Right forelimb (tissue), 1 donor: Measurements from ENCODE around the gene CSTA.

ENCODE experiments used
- DNase-seq: peaks from one replicate; pipeline ENCODE4 v3.0.0-alpha.2; 2018

Gene CSTA, protein sequence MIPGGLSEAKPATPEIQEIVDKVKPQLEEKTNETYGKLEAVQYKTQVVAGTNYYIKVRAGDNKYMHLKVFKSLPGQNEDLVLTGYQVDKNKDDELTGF

DNA sequence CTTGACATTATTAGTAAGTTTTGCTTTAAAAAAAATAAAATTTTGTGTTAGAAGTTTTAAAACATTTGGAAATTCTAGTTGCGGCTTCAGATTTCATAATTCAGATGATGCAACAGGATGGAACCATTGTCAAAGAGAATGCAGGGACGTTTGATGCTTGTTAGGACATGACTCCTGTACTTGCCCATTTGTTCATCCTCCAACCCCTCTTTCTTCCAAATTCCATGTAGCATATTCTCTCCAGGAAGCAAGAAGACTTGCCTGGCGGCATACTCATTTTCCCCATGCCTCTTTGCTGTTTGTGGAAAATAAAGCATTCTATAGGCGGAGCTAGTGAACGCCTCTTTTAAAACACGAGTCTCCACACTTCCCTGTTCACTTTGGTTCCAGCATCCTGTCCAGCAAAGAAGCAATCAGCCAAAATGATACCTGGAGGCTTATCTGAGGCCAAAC lies at the start of gene CSTA:
CSTA (plus strand) TSS at position 378 of the 453 bp plus-strand sequence; CDS start at position 423, 45 bp downstream.
- no peak for DNase-seq

DNA sequence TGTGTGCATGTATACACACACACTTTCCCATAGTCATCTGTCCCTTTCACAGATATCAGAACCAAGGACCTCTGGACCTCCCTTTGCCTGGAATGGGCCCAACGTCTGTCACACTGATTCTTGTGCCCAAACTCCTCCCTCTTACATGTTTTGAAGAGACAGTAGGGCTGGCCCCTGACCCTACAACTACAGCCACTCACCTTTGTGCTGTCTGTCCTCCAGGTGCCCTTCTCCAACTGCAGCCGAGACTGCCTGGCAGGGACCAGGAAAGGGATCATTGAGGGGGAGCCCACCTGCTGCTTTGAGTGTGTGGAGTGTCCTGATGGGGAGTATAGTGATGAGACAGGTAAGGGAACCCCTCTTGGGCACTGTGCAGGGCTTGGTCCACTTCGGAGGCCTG lies 43.2 kb upstream of the CSTA start:
- no peak for DNase-seq

DNA sequence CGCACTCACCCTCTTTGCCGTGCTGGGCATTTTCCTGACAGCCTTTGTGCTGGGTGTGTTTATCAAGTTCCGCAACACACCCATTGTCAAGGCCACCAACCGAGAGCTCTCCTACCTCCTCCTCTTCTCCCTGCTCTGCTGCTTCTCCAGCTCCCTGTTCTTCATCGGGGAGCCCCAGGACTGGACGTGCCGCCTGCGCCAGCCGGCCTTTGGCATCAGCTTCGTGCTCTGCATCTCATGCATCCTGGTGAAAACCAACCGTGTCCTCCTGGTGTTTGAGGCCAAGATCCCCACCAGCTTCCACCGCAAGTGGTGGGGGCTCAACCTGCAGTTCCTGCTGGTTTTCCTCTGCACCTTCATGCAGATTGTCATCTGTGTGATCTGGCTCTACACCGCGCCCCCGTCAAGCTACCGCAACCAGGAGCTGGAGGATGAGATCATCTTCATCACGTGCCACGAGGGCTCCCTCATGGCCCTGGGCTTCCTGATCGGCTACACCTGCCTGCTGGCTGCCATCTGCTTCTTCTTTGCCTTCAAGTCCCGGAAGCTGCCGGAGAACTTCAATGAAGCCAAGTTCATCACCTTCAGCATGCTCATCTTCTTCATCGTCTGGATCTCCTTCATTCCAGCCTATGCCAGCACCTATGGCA lies 41.1 kb upstream of the CSTA start:
- DNase-seq: no peak

DNA sequence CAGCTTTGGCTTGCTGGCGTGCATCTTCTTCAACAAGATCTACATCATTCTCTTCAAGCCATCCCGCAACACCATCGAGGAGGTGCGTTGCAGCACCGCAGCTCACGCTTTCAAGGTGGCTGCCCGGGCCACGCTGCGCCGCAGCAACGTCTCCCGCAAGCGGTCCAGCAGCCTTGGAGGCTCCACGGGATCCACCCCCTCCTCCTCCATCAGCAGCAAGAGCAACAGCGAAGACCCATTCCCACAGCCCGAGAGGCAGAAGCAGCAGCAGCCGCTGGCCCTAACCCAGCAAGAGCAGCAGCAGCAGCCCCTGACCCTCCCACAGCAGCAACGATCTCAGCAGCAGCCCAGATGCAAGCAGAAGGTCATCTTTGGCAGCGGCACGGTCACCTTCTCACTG lies 40.6 kb upstream of the CSTA start:
- no peak for DNase-seq

DNA sequence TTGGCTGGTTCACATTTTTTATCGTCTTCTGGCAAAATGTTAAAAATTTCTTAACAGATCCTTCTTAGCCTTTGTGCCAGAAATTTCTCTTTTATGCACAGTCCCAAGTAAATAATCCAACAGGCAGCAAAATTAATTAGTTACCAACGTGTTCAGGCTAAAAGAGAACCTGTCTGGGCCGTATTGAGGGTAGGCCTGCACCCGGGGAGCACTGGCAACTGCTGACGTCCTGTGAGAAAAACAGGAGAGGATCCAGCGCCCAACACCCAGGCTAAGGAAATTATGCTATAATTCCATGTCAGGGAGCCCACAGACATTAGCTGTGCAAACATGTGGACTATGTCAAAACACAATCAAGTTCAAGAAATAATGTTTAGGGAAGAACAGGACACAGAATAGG lies 30.7 kb upstream of the CSTA start:
- no peak for DNase-seq

DNA sequence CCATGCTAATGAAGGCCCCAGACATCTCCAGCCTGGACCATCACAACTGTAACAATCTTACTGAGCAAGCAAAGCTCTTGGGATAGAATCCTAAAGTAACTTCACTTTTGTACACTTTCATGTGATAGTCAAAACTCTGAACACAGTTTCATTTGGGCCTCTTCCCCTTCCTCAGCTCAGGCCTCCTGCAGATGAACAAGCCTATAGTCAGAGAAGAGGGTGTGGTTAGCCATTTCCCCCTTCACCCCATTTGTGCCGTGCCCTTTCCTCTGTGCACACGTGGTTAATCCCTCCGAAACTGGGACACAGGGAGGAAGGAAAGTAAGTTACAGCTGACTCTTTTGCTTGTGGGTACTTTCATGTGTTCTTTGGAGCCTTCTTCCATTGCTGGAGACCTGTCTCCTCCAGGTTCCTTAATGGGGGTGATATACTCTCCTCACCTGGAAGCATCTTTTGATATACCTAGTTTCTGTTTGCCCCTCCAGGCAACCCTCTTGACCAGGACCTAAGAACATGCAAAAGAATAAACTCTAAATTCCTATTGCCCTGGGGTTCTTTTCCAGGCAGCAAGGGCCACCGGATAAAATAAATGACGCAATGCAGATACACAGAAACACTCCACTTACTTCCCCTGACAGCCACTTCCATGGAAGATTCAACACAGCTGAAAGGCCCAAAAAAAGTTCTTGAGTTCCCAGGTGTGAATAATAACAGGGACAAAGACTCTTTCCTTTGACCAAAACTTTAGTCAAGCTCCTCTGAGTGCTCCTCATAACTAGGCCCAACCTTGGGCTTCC lies 29.6 kb upstream of the CSTA start:
- no peak for DNase-seq

DNA sequence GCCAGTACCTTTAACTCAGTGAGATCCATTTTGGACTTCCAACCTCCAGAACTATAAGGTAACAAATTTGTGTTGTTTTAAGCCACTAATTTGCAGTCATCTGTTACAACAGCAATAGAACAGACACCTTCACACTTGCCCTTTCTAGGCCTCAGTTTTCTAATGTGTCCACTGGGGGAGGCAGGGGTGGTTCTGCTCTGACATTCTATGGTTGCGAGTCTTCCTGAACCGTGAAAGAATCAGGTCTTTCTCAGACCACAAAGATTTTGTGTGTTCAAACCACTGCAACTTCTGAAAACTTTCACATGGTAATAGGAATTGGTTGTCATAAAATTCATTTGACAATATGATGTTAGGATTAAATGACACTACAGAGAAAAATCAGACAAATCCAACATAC lies 26.8 kb upstream of the CSTA start:
- no peak for DNase-seq

DNA sequence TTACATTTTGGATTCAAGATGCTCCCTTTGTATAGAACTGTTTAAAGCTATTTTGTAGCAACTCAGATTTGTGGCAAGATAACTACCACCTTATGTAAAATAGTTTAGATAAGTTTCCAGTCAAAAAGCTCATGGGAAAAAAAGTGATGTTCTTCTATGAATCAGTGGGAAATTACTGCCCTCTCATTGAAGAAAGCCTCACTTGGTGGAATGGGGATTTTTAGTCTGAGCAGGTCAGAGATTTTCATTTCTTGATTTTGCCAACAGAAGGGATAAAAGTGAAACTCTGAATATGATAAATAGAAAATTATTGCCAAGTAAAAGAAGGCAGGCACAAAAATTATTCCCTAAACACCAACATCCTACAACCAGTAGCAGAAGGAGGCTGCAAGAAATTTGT lies 25.8 kb upstream of the CSTA start:
- DNase-seq: no peak

DNA sequence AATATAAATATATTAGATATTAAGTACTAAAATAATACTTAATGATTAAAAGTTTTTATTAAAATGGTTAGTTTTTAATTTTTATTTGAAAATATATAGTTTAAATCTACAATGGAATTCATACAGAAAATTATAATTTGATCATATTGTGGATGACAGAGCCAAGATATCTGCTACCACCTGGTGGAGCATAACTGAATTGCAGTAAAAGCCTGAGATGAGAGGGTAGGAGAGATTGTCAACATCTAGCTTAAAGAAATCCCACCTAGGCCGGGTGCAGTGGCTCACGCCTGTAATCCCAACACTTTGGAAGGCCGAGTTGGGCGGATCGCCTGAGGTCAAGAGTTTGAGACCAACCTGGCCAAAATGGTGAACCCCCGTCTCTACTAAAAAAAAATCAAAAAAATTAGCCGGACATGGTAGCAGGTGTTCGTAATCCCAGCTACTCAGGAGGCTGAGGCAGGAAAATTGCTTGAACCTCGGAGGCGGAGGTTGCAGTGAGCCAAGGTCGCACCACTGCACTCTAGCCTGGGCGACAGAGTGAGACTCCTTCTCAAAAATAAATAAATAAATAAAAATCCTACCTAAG lies 25.1 kb upstream of the CSTA start:
- DNase-seq: no peak

DNA sequence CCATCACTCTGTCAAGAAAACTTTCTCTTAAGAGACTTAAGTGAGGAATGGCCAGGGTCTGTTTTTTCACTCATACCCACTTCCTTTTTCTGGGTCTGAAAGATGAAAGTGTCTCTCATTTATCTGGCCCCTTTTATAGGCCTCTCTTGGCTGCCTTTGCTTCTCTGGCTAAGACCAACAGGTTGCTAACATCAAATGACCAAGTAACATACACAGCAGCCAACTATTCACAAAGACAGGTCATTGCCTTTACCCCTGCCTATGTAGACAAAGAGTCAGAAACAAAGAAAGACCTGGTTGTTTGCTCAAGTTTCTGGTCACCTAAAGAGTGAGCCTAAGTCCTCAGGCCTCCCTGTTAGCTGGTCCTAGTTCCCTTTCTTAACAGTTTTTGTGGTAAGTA lies 24.0 kb upstream of the CSTA start:
- no peak for DNase-seq

DNA sequence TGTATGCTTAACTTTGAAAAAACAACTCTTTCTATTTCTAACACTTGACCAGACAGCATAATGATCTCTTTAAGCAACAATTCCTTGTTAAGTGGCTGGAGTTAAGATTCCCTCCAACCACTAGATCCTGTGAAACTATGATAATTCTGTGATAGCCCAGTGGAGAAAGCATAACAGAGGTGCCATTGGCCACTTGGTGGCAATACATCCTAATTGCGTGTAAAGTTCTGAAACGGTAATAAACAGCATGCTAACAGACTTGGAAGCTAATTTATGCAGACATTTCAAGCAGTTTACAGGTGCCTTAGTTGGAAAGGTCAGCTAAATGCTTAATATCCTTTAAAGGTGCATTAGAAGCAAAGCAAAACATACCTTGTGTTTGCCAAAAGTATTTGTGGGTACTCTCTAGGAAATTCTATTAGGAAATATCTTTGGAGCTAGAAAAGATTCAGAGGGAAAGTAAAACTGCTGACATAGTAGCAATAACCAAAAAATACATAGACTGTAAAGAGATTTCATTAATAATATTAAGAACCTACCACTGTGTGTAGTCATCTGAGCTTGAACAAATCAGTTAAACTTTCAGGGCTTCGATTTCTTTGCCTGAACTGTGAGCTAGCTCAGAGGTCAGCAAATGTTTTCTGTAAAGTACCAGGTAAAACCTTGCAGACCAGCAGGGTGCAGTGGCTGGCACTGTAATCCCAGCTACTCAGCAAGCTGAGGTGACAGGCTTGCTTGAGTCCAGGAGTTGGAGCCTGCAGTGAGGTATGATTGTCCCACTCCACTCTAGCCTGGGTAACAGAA lies 19.0 kb upstream of the CSTA start:
- no peak for DNase-seq

DNA sequence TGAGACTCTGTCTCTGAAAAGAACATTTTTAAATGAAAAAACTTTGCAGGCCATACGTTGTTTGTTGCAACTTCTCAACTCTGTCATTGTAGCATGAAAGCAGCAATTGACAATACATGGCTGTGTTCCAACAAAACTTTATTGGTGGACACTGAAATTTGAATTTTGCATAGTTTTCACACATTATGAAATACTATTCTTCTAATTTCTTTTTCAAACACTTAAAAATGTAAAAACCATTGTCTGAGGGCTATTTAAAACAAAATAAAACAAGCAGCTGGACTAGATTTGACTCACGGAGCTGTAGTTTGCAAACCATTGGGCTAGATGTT lies 18.5 kb upstream of the CSTA start:
- DNase-seq: no peak

DNA sequence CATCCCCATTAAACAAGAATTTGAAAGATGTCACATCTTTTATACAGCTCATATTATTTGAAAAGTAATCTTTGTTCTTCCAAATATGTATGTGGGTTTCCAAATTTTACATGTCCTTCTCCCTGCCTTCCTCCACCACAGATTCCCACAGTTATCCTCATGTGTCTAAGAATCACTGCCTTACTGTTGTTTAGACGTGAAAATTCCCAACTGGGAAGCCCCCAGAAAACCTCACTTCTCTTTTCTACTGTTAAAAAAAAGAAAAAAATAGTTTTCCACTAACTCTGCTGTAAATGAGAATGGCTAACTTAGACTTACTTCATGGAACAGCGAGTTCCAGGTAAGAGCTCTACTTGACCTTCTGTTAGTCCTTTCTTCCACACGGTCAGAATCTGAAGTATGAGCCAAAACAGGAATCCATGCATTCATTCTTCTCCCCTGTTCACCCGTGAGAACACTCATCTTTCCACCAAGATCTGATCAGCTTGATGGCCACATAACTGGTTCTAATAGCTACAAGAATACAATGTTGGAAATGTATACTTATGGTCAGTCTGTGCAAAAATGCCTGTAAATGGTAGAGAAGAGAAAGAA lies 17.9 kb upstream of the CSTA start:
- no peak for DNase-seq

DNA sequence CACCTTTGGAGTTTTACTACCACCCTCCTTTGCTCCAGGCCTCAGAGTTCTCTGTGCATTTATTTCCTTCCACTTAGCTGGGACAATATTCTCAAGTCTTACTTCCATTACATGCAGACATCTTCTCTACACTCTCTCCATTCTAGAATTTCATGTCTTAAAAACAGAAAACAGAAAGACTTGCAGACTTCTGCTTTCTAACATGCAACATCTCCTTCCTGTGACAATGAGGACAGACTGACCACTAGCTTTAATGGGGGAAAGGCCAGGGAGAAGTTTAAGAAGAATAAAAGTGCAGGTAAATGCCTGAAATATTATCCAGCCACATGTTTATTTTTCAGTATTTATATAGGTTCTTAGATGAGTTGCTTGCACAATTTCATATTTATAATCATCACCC lies 17.1 kb upstream of the CSTA start:
- DNase-seq: no peak

DNA sequence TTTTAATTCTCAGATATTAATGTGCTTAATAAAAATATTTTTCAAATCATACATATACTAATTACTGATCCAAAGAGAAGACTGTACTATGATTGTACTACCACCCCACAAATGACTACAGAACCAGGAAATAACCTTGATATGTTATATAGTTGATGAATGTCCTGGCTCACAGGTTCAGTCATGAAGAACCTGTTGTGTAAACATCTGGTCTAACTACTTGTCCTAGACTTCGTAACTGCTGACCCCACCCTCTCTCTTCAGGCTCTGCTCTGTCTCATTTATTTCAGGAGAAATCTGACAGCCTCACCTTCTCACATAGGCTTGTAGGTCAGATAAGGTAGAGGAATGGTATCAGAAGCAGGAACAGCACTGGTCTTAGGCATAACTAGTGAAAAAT lies 14.7 kb upstream of the CSTA start:
- no peak for DNase-seq

DNA sequence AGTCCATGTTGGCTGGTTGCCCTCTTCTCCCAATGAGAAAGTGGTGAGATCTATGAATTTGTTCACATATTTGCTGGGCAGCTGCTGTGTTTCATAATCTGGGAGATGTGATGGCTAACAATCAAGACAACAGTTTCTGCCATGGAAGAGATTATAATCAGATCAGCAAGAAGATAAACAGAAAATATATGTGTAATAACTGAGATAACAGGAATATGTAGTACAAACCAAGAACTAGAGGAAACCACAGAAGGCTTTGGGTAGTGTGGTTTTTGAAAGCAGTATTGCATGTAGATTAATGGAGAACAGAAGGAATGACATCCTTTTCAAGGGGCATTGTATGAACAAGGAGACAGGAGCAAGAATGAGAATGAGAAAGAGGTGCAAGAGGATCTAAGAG lies 12.2 kb upstream of the CSTA start:
- DNase-seq: no peak

DNA sequence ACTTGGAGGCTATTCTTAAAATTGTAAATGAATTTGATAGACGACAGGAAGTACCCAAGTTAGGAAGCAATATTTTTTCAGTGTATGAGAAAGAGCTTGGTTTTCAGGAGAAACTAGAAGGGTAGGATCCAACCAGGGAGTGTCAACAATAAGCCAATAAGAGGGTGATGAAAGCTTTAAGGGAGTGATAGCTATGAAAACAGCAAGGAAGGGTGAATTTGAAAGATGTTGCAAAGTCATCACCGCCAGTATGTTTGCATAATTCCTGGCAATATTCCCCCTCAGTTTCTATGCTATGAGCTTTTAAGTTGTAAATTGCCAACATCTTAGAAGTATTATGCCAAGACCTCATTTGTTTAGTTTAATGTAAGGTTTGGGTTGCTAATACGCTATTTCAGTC lies 11.8 kb upstream of the CSTA start:
- no peak for DNase-seq

DNA sequence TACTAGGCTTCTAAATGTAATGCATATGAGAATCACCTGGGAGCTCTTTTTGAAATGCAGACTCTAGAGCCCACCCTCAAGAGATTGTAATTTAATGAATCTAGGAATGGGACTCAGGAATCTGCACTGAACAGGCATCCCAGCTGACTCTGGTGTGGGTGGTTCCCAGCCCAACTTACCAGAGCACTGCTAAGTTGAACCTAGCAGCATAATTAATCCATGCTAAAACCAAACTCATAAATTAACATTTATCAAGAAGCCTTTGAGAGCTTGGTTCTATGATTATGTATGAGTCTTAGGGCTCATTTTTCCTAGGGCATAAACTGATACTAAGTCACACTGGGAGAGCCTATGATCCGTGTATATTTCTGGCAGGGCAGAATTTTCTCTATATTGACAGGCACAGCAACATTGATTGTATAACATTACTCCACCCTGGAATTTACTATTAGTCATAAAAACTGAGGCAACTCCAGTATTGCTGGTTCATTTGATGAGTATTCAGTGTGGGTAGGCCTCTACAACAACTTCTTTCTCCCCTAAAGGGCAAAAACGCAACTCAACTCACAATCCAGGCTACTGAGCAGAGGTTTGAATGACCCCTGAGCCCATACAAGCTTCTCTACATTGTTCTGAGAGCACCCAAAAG lies 10.7 kb upstream of the CSTA start:
- no peak for DNase-seq

DNA sequence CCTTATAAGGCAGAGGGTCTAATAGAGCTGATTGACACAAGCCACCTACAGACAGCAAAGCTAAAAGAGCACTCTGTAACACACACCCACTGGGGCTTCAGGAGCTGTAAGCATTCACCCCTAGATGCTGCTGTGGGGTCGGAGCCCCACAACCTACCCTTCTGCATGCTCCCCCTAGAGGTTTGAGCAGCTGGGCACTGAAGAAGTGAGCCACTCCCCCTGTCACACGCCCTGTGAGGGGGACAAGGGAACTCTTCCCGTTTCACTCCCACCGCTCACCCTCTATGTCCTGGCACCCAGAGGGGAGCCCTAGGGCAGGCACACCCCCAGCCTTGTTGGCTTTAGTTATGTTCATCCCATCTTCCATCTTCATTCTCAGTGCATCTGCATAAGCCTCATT lies 9.4 kb upstream of the CSTA start:
- no peak for DNase-seq

DNA sequence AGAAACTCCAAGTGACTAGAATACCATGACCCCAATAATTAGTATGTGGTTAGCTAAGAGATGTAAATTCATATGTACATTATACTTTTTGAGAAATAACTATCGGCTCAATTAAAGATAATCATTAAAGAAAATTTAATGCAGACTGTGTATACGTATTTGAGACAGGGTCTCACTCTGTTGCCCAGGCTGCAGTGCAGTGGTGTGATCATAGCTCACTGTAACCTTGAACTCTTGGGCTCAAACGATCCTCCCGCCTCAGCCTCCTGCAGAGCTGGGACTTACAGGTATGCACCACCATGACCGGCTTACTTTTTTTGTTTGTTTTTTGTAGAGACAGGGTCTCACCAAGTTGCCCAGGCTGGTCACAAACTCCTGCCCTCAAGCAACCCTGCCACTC lies 8.7 kb upstream of the CSTA start:
- no peak for DNase-seq

DNA sequence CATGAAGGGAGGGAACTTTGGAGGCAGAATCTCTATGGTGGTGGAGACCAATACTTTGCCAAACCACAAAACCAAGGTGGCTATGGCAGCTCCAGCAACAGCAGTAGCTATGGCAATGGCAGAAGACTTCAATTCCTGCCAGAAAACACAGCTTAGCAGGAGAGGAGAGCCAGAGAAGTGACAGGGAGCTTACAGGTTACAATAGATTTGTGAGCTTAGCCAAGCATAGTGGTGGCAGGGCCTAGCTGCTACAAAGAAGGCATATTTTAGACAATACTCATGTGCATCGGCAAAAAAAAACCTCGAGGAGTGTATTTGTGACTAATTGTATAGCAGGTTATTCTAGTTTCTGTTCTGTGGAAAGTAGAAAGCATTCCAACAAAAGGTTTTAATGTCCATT lies 6.4 kb upstream of the CSTA start:
- no peak for DNase-seq
